Right lobe of liver (tissue), 4 donors: ENCODE results near the gene TNKS2.

Source experiments
- CTCF ChIP-seq, 4 donors: fragments of 200-600 bp in 3 of 4; fragments of 450-650 bp in 1 of 4; IDR thresholded peaks; one replicate each; pipeline versions ENCODE4 v1.5.1 to v1.8.0; 2016 to 2022; ENCODE audit warnings: antibody characterized with exemption in 4 of 4, mild to moderate bottlenecking in 2 of 4
- POLR2A ChIP-seq: fragments of 450-650 bp; IDR thresholded peaks from one replicate; pipeline ENCODE4 v1.6.1; 2017; ENCODE audit warnings: antibody characterized with exemption, mild to moderate bottlenecking
- donor health status: DM: no; HTN: no; CAD: no.
- donor health status: DM: no; HTN: no; CAD: no.
- donor health status: DM: no; HTN: yes; CAD: no.

DNA sequence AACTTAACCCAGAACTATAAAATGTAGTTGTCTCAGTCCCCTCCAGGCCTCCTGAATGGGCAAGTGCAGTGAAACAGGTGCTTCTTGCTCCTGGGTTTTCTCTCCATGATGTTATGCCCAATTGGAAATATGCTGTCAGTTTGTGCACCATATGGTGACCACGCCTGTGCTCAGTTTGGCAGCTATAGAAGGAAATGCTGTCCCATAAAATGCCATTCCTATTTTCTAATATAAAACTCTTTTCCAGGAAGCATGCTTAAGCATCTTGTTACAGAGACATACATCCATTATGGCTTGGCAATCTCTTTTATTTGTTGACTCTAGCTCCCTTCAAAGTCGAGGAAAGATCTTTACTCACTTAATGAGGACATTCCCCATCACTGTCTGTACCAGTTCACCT lies 65.9 kb downstream of the TNKS2 start:
- no peak for TF ChIP-seq CTCF (IDR thresholded peaks at IDR 0.05)
- TF ChIP-seq POLR2A, result no peak
